Adrenal gland (tissue), 12 donors: Measurements from ENCODE around the gene GTF2E1. TPM values are rescaled to one million over a fixed set of nuclear protein-coding genes. Genes with fewer than 3 reads are reported as not detected.

ENCODE experiments used
- DNase-seq, 7 donors: peaks; one replicate each; pipeline ENCODE4 v3.0.0-alpha.2; 2019 to 2020
- H3K27ac ChIP-seq, 5 donors: fragments of 200-600 bp; sonication (generic) in 4 of 5; 1 replicate in 3 of 5; 2 replicates in 2 of 5; pipeline versions ENCODE4 v1.5.1 to v1.8.0; 2016 to 2020; ENCODE audit warnings: mild to moderate bottlenecking in 1 of 5
- H3K27me3 ChIP-seq: fragments of 200-600 bp; 2 replicates; pipeline ENCODE4 v1.8.0; 2021
- H3K36me3 ChIP-seq, 2 donors: fragments of 200-600 bp; replicated peaks in 1 of 2; 1 replicate in 1 of 2; 2 replicates in 1 of 2; pipeline versions ENCODE4 v1.5.1 to v1.8.0; 2018 to 2022
- H3K4me1 ChIP-seq, 2 donors: fragments of 200-600 bp; replicated peaks in 1 of 2; 1 replicate in 1 of 2; 2 replicates in 1 of 2; pipeline versions ENCODE4 v1.5.1 to v1.8.0; 2018 to 2021
- H3K4me3 ChIP-seq, 4 donors: fragments of 200-600 bp; sonication (generic) in 3 of 4; one replicate each; pipeline ENCODE4 v1.5.1; 2016 to 2018
- H3K9me3 ChIP-seq, 3 donors: fragments of 200-600 bp; sonication (generic) in 1 of 3; replicated peaks in 1 of 3; 1 replicate in 2 of 3; 2 replicates in 1 of 3; pipeline versions ENCODE4 v1.5.1 to v1.8.0; 2016 to 2021
- CTCF ChIP-seq, 6 experiments: fragments of 450-650 bp in 4 of 6; fragments of 200-600 bp in 2 of 6; sonication (generic) in 1 of 6; IDR thresholded peaks; 1 replicate in 5 of 6; 2 replicates in 1 of 6; pipeline versions ENCODE4 v1.5.1 to v1.8.0; 2016 to 2021; ENCODE audit warnings: antibody characterized with exemption in 6 of 6, mild to moderate bottlenecking in 2 of 6, moderate library complexity in 1 of 6
- POLR2A ChIP-seq, 2 donors: fragments of 450-650 bp; IDR thresholded peaks; one replicate each; pipeline ENCODE4 v1.6.1; 2017; ENCODE audit warnings: antibody characterized with exemption in 2 of 2, mild to moderate bottlenecking in 2 of 2, moderate library complexity in 1 of 2
- WGBS, 4 donors: extraction: QIAGEN DNeasy Blood & Tissue Kit in 2 of 4; methylation state at CpG; one replicate each; pipeline versions ENCODE4 v1.1.5 to v1.1.7; 2013 to 2017; 5-methylcytosine and 5-hydroxymethylcytosine counted together
- intact Hi-C, 2 donors: fragments of 100-400 bp; cut with DNase I; formaldehyde crosslinking; loops; one replicate each; pipeline versions ENCODE4 v1.14.1 to v1.15.0; 2022 to 2023
- polyA plus RNA-seq, 3 donors: library from polyadenylated mRNA; stranded (reverse); fragments of 200-250 nt in 2 of 3; fragments of 350-450 nt in 1 of 3; fragmentation: Illumina TruSeq in 1 of 3; extraction: RNeasy Lipid Tissue Mini Kit (QIAGEN cat#74804) in 1 of 3; gene quantifications; one replicate each; pipeline ENCODE4 v1.2.3, GENCODE V29; 2013 to 2014
- total RNA-seq, 9 donors: library from RNA; depleted of rRNA in 4 of 9; stranded (reverse); fragments of >200 nt in 4 of 9; fragments of 120-200 nt in 1 of 9; fragmentation: NEBNext Ultra II Directional in 1 of 9; extraction: Animal tissue kit (Norgen Biotek cat#: 25700) in 1 of 9; gene quantifications; one replicate each; pipeline versions ENCODE4 v1.1.0 to v1.2.4, GENCODE V29; 2013 to 2023
- donor health status: healthy with polysubstance abuse.
- donor health status: Bipolar disorder and iron deficiency.
- donor health status: DM: yes; HTN: yes; CAD: no.
- donor health status: DM: no; HTN: no; CAD: no.
- donor health status: DM: no; HTN: no; CAD: no.
- donor health status: DM: yes; HTN: yes; CAD: no.

Gene GTF2E1
- total and polyA plus RNA-seq, 12 donors, result 10.2 to 37.3 (median 25.3) TPM

- no peak for DNase-seq
- no peaks in the 10 kb centered on the region for H3K9me3 ChIP-seq
- intact Hi-C loops, result no loop called here
Measured at GRCh38 chr3:120769436-120769835, 26.9 kb downstream of the GTF2E1 start.

GRCh38 chr3:120770891-120771290 is 28.3 kb downstream of the GTF2E1 start:
- TF ChIP-seq CTCF (IDR thresholded peaks at IDR 0.05), result no peak
- no peak for TF ChIP-seq POLR2A (IDR thresholded peaks at IDR 0.05)
- no peaks in the 10 kb centered on the region for H3K27me3 ChIP-seq
- H3K27ac ChIP-seq, result no peak overlapping the region
- intact Hi-C loops, result no loop called here
- H3K9me3 ChIP-seq, result no peaks in the 10 kb centered on the region
- 91 to 96% (median 93%) methylated on average over 4 of the region's 4 CpGs for WGBS, 4 donors
- H3K4me1 ChIP-seq, result peaks cover 21 to 24% of the 10 kb centered on the region in 2 donors
- H3K4me3 ChIP-seq, result no peak overlapping the region
- H3K36me3 ChIP-seq, result no peaks in the 10 kb centered on the region
- no peak for DNase-seq

More at GRCh38 chr3:120769436-120769835, 26.9 kb downstream of the GTF2E1 start:
- no peak for TF ChIP-seq CTCF (IDR thresholded peaks at IDR 0.05)
- no peak for TF ChIP-seq POLR2A (IDR thresholded peaks at IDR 0.05)
- peaks cover 22 to 24% of the 10 kb centered on the region in 2 donors for H3K4me1 ChIP-seq
- H3K27ac ChIP-seq, result no peak overlapping the region
- H3K4me3 ChIP-seq, result no peak overlapping the region
- no peaks in the 10 kb centered on the region for H3K27me3 ChIP-seq
- no peaks in the 10 kb centered on the region for H3K36me3 ChIP-seq
- WGBS, 4 donors, result 89 to 100% (median 96%) methylated on average over 2 of the region's 2 CpGs

- intact Hi-C loops, result no loop called here
- TF ChIP-seq CTCF (IDR thresholded peaks at IDR 0.05) (no peak), POLR2A (IDR thresholded peaks at IDR 0.05) (no peak)
- 71 to 93% (median 84%) methylated on average over 2 of the region's 2 CpGs for WGBS, 4 donors
- no peak for DNase-seq
- Histone ChIP-seq H3K27me3 (no peaks in the 10 kb centered on the region), H3K9me3 (no peaks in the 10 kb centered on the region), H3K4me1 (peaks cover 11 to 19% of the 10 kb centered on the region in 2 donors), H3K27ac (no peak overlapping the region), H3K36me3 (peaks cover 0 to 5% of the 10 kb centered on the region in 2 donors), H3K4me3 (no peak overlapping the region)
Measured at GRCh38 chr3:120772081-120772480, 29.5 kb downstream of the GTF2E1 start.

GRCh38 chr3:120773932-120774331 is 31.4 kb downstream of the GTF2E1 start:
- Histone ChIP-seq H3K4me3 (no peak overlapping the region), H3K27ac (no peak overlapping the region), H3K27me3 (no peaks in the 10 kb centered on the region), H3K9me3 (no peaks in the 10 kb centered on the region), H3K4me1 (peaks cover 0 to under 1% of the 10 kb centered on the region in 2 donors), H3K36me3 (peaks cover 0 to 5% of the 10 kb centered on the region in 2 donors)
- intact Hi-C loops, result no loop called here
- no peak for DNase-seq
- TF ChIP-seq CTCF (IDR thresholded peaks at IDR 0.05), result no peak
- no peak for TF ChIP-seq POLR2A (IDR thresholded peaks at IDR 0.05)
